Measurements from ENCODE around the gene ERGIC1.

DNA sequence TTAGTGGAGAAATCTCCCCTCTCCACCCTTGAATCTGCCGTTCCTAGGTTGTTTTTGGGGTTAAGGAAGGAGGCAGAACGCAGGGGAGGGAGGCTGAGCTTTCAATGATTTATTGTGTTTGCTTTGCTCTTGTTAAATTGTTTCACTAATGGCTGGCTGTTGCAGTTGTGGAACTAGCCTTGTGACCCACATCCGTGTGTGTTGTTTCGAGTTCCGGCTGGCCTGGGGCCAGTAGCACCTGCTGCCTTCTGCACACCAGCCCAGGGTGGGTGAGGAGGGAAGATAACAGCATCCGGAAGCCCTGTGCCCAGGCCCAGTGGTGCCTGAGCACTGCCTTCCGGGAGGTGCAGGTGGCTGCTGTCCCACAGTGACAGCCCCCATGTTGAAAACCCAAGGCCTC lies 3.6 kb downstream of the ERGIC1 start:
- TF ChIP-seq POLR2A (IDR thresholded peaks at IDR 0.05): peak; percentile 21 to 50 (median 26)
- TF ChIP-seq, protein P1, sequence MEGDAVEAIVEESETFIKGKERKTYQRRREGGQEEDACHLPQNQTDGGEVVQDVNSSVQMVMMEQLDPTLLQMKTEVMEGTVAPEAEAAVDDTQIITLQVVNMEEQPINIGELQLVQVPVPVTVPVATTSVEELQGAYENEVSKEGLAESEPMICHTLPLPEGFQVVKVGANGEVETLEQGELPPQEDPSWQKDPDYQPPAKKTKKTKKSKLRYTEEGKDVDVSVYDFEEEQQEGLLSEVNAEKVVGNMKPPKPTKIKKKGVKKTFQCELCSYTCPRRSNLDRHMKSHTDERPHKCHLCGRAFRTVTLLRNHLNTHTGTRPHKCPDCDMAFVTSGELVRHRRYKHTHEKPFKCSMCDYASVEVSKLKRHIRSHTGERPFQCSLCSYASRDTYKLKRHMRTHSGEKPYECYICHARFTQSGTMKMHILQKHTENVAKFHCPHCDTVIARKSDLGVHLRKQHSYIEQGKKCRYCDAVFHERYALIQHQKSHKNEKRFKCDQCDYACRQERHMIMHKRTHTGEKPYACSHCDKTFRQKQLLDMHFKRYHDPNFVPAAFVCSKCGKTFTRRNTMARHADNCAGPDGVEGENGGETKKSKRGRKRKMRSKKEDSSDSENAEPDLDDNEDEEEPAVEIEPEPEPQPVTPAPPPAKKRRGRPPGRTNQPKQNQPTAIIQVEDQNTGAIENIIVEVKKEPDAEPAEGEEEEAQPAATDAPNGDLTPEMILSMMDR (IDR thresholded peaks at IDR 0.05): no peak

Data from body of pancreas (tissue), 4 donors.